Measurements from ENCODE around the gene GPR55.

- TF ChIP-seq, protein P1, sequence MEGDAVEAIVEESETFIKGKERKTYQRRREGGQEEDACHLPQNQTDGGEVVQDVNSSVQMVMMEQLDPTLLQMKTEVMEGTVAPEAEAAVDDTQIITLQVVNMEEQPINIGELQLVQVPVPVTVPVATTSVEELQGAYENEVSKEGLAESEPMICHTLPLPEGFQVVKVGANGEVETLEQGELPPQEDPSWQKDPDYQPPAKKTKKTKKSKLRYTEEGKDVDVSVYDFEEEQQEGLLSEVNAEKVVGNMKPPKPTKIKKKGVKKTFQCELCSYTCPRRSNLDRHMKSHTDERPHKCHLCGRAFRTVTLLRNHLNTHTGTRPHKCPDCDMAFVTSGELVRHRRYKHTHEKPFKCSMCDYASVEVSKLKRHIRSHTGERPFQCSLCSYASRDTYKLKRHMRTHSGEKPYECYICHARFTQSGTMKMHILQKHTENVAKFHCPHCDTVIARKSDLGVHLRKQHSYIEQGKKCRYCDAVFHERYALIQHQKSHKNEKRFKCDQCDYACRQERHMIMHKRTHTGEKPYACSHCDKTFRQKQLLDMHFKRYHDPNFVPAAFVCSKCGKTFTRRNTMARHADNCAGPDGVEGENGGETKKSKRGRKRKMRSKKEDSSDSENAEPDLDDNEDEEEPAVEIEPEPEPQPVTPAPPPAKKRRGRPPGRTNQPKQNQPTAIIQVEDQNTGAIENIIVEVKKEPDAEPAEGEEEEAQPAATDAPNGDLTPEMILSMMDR (conservative IDR thresholded peaks at IDR 0.05) = no peak
- TF ChIP-seq EZH2 (IDR thresholded peaks at IDR 0.05; ENCODE audit: low read depth) = no peak
Observed at GRCh38 chr2:230931556-230932231, 6.7 kb upstream of the GPR55 start.

Data from PC-9 (cell line).